ENCODE data around the gene OTC.
A peak's percentile ranks its signal among the peaks of the same experiment; 100 is the strongest.

OTC gene

GRCh38 chrX:38438321-38438720, 85.9 kb downstream of the OTC start:
- no peak for DNase-seq
- intact Hi-C loops (cut with DNase I) = no loop called here

- intact Hi-C loops (cut with DNase I) = no loop called here
- DNase-seq = no peak
Measured at GRCh38 chrX:38452603-38453002, 100.2 kb downstream of the OTC start.

GRCh38 chrX:38458071-38458470, 105.7 kb downstream of the OTC start:
- peak in 7 of 42 donors; percentile 1 to 43 (median 26) for DNase-seq
- intact Hi-C loops (cut with DNase I) = no loop called here

GRCh38 chrX:38462257-38462656, 109.9 kb downstream of the OTC start:
- intact Hi-C loops (cut with DNase I) = no loop called here
- no peak for DNase-seq

- intact Hi-C loops (cut with DNase I) = no loop called here
- DNase-seq = no peak
Measured at GRCh38 chrX:38465686-38466085, 113.3 kb downstream of the OTC start.

- DNase-seq = peak in 3 of 42 donors; percentile 3 to 20 (median 20)
Measured at GRCh38 chrX:38468563-38469157, 116.3 kb downstream of the OTC start.

More at GRCh38 chrX:38468563-38469157, 116.3 kb downstream of the OTC start:
- intact Hi-C loops (cut with DNase I) = no loop called here
